OCI-LY7 (cell line): ENCODE measurements around the gene CENPP.

ENCODE experiments used
- CTCF ChIP-seq: fragments of 200-600 bp; sonication (generic); conservative IDR thresholded peaks from 2 replicates; pipeline ENCODE4 v1.5.1; 2014; ENCODE audit warnings: mild to moderate bottlenecking, antibody characterized with exemption, low read length, moderate library complexity, mixed read lengths
- EZH2phosphoT487 ChIP-seq: fragments of 200-600 bp; sonication (generic); IDR thresholded peaks from 2 replicates; pipeline ENCODE4 v1.6.1; 2018; ENCODE audit warnings: low read depth, borderline replicate concordance, mild to moderate bottlenecking, mixed run types, antibody characterized with exemption, low read length, moderate library complexity, mixed read lengths

DNA sequence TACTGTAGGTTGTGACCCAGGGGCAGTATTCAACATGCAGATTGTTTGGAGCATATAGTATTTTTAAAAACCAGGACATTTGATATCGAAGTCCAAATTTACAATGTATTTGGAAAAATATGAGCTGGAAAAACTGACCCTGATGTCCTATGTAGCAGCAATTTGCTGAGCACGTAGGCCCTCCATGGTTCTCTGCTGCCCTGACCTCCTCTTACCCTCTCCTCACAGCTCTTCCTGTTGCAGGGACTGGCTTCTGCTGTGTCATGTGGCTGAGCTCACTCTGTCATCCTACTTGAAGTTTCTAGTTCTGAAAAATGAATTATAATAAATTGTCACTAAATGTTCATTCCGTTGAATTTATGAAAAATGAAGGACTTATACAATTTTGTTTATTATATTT is 160.6 kb downstream of the CENPP start:
- no peak for TF ChIP-seq CTCF
- TF ChIP-seq EZH2phosphoT487, result no peak
